Measurements from ENCODE around the gene NPFF. TPM values are rescaled to one million over a fixed set of nuclear protein-coding genes. Genes with fewer than 3 reads are reported as not detected.

NPFF gene
- total and polyA plus RNA-seq, 2 experiments from 2014 or later: not detected

DNA sequence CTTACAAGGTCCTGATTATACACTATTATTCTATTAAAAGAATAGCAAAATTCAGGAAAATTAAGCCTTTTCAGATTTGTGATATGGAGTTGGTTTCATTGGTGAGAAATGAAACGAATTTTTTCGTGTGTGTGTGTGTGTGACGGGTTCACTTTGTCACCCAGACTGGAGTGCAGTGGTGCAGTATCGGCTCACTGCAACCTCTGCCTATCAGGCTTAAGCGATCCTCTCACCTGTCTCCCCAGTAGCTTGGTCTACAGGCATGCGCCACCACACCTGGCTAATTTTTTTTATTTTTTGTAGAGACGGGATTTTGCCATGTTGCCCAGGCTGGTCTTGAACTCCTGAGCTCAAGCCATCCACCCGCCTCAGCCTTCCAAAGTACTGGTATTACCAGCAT, 45.7 kb downstream of the NPFF start:
- in situ Hi-C loops (cut with MboI): no loop called here
- H3K36me3 ChIP-seq (ENCODE audit: low read depth): peaks cover 97% of the 10 kb centered on the region
- no peaks in the 10 kb centered on the region for H3K9me3 ChIP-seq (ENCODE audit: low read depth)
- H3F3A ChIP-seq (ENCODE audit: insufficient read depth): peaks cover 70% of the 10 kb centered on the region
- no peaks in the 10 kb centered on the region for H3K27me3 ChIP-seq (replicated peaks; ENCODE audit: insufficient read depth)
- peaks cover 100% of the 10 kb centered on the region for H3K79me2 ChIP-seq (ENCODE audit: insufficient read depth)
- H3K4me1 ChIP-seq (ENCODE audit: insufficient read depth): no peaks in the 10 kb centered on the region
- no peak for TF ChIP-seq EZH2 (IDR thresholded peaks at IDR 0.05; ENCODE audit: insufficient read depth, poor library complexity, severe bottlenecking)
- TF ChIP-seq EZH2phosphoT487 (IDR thresholded peaks at IDR 0.05; ENCODE audit: insufficient read depth, low read depth): no peak
- no peak overlapping the region for H3K4me2 ChIP-seq (ENCODE audit: unreplicated experiment)
- no peak overlapping the region for H2AFZ ChIP-seq
- no peak overlapping the region for H3K27ac ChIP-seq
- peaks cover 8% of the 10 kb centered on the region; the same call in 1 of the 2 replicates for H4K20me1 ChIP-seq (ENCODE audit: insufficient read depth)
- H3K9ac ChIP-seq: peak overlapping the region; percentile 27; the same call in 1 of the 2 replicates
- 90 to 92% methylated on average over 8 of the region's 8 CpGs for WGBS, 2 experiments (ENCODE audit: low coverage in 1 of 2, low lambda C conversion rate in 2 of 2, missing lambda C conversion rate in 2 of 2)
- DNase-seq: no peak
- no peak overlapping the region for H3K4me3 ChIP-seq
- no peaks in the 10 kb centered on the region for H3K9me2 ChIP-seq (ENCODE audit: insufficient read depth)

DNA sequence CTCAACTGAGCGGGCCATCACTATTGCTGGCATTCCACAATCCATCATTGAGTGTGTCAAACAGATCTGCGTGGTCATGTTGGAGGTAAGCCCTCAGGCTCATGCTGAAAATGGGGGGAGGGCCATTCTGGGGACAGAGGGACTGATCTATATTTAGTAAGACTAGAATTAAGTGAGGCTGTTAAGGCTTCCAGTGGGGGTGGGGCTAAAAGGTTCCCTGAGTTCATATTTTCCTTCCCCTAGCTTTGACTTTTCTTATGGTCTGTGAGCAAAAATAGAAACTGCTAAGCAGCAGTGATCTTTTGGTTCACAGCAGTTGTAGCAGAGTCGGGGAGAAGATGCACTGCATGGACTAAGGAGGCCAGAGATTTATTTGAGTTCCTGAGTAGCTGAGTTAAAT, 46.2 kb downstream of the NPFF start:
- no peaks in the 10 kb centered on the region for H3K27me3 ChIP-seq (replicated peaks; ENCODE audit: insufficient read depth)
- H3K4me1 ChIP-seq (ENCODE audit: insufficient read depth): no peaks in the 10 kb centered on the region
- H3K9me3 ChIP-seq (ENCODE audit: low read depth): no peaks in the 10 kb centered on the region
- no peak overlapping the region for H3K4me3 ChIP-seq
- peaks cover 9% of the 10 kb centered on the region; the same call in 1 of the 2 replicates for H4K20me1 ChIP-seq (ENCODE audit: insufficient read depth)
- in situ Hi-C loops (cut with MboI): no loop called here
- H3K27ac ChIP-seq: no peak overlapping the region
- H3K4me2 ChIP-seq (ENCODE audit: unreplicated experiment): no peak overlapping the region
- DNase-seq: no peak
- TF ChIP-seq EZH2 (IDR thresholded peaks at IDR 0.05; ENCODE audit: insufficient read depth, poor library complexity, severe bottlenecking): no peak
- TF ChIP-seq EZH2phosphoT487 (IDR thresholded peaks at IDR 0.05; ENCODE audit: insufficient read depth, low read depth): no peak
- 96 to 100% methylated on average over 3 of the region's 3 CpGs for WGBS, 2 experiments (ENCODE audit: low coverage in 1 of 2, low lambda C conversion rate in 2 of 2, missing lambda C conversion rate in 2 of 2)
- H3K9ac ChIP-seq: peak overlapping the region; percentile 27
- peaks cover 97% of the 10 kb centered on the region for H3K36me3 ChIP-seq (ENCODE audit: low read depth)
- peaks cover 68% of the 10 kb centered on the region for H3F3A ChIP-seq (ENCODE audit: insufficient read depth)
- H3K79me2 ChIP-seq (ENCODE audit: insufficient read depth): peaks cover 100% of the 10 kb centered on the region
- H3K9me2 ChIP-seq (ENCODE audit: insufficient read depth): no peaks in the 10 kb centered on the region
- H2AFZ ChIP-seq: no peak overlapping the region

DNA sequence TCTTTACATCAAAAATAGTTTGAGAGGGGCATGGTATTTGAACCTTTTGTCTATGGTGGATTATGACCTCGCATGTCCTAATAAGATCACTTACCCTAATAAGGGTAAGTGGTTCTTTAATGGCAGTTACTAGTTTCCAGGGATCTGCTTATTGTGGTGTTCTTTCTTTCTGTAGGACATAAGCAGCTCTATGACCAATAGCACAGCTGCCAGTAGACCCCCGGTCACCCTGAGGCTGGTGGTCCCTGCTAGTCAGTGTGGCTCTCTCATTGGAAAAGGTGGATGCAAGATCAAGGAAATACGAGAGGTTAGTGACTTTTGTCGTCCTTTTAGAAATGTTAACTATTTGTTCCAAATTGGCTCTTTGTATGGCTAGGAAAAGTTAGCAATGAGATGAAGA, 48.2 kb downstream of the NPFF start:
- no peak overlapping the region for H3K4me2 ChIP-seq (ENCODE audit: unreplicated experiment)
- no peak for TF ChIP-seq EZH2phosphoT487 (IDR thresholded peaks at IDR 0.05; ENCODE audit: insufficient read depth, low read depth)
- H3K4me3 ChIP-seq: no peak overlapping the region
- H2AFZ ChIP-seq: no peak overlapping the region
- WGBS, 2 experiments (ENCODE audit: low coverage in 1 of 2, low lambda C conversion rate in 2 of 2, missing lambda C conversion rate in 2 of 2): 54 to 57% methylated on average over 4 of the region's 4 CpGs
- no peak overlapping the region for H3K27ac ChIP-seq
- peaks cover 82% of the 10 kb centered on the region for H3F3A ChIP-seq (ENCODE audit: insufficient read depth)
- H3K4me1 ChIP-seq (ENCODE audit: insufficient read depth): peaks cover 6% of the 10 kb centered on the region
- no peaks in the 10 kb centered on the region for H3K9me2 ChIP-seq (ENCODE audit: insufficient read depth)
- H4K20me1 ChIP-seq (ENCODE audit: insufficient read depth): peaks cover 23% of the 10 kb centered on the region; the same call in 1 of the 2 replicates
- no peak overlapping the region for H3K9ac ChIP-seq
- peaks cover 100% of the 10 kb centered on the region for H3K79me2 ChIP-seq (ENCODE audit: insufficient read depth)
- in situ Hi-C loops (cut with MboI): no loop called here
- no peak for DNase-seq
- no peaks in the 10 kb centered on the region for H3K27me3 ChIP-seq (replicated peaks; ENCODE audit: insufficient read depth)
- peaks cover 98% of the 10 kb centered on the region for H3K36me3 ChIP-seq (ENCODE audit: low read depth)
- H3K9me3 ChIP-seq (ENCODE audit: low read depth): no peaks in the 10 kb centered on the region

Small RNAs within 50 kb of the gene (small RNA-seq; reads per million reads assigned to genes)
- not detected for gene AC023509.3 (ENCODE audit: low read depth, low replicate concordance)

Other genes starting within 250 kb of the NPFF start
- gene ESPL1, start 239.2 kb downstream of the NPFF start, total RNA-seq (2014; rRNA removed; shearing (Covaris generic)): 5.6 and 8.5 TPM in 2 replicates
- 2.0 and 3.3 TPM in 2 replicates for gene ESPL1, start 239.2 kb downstream of the NPFF start, polyA plus RNA-seq (2016; fragmentation: Nextera tagmentation; extraction: Ambion mirVana)
- 380 and 393 TPM in 2 replicates for gene PFDN5, start 211.9 kb downstream of the NPFF start, total RNA-seq (2014; rRNA removed; shearing (Covaris generic))
- 609 and 625 TPM in 2 replicates for gene PFDN5, start 211.9 kb downstream of the NPFF start, polyA plus RNA-seq (2016; fragmentation: Nextera tagmentation; extraction: Ambion mirVana)
- gene MYG1, start 207.8 kb downstream of the NPFF start, total RNA-seq (2014; rRNA removed; shearing (Covaris generic)): 39.6 and 48.9 TPM in 2 replicates
- gene MYG1, start 207.8 kb downstream of the NPFF start, polyA plus RNA-seq (2016; fragmentation: Nextera tagmentation; extraction: Ambion mirVana): 47.8 and 52.4 TPM in 2 replicates
- 63.4 and 72.0 TPM in 2 replicates for gene AAAS, start 185.9 kb downstream of the NPFF start, total RNA-seq (2014; rRNA removed; shearing (Covaris generic))
- gene AAAS, start 185.9 kb downstream of the NPFF start, polyA plus RNA-seq (2016; fragmentation: Nextera tagmentation; extraction: Ambion mirVana): 46.6 and 49.7 TPM in 2 replicates
- gene SP7, start 171.1 kb downstream of the NPFF start, total RNA-seq (2014; rRNA removed; shearing (Covaris generic)): not detected in 2 replicates
- not detected in 2 replicates for gene SP7, start 171.1 kb downstream of the NPFF start, polyA plus RNA-seq (2016; fragmentation: Nextera tagmentation; extraction: Ambion mirVana)
- gene SP1, start 127.3 kb downstream of the NPFF start, total RNA-seq (2014; rRNA removed; shearing (Covaris generic)): 30.3 and 37.8 TPM in 2 replicates
- gene SP1, start 127.3 kb downstream of the NPFF start, polyA plus RNA-seq (2016; fragmentation: Nextera tagmentation; extraction: Ambion mirVana): 3.6 and 3.8 TPM in 2 replicates
- not detected in 2 replicates for gene AMHR2, start 83.6 kb downstream of the NPFF start, total RNA-seq (2014; rRNA removed; shearing (Covaris generic))
- gene AMHR2, start 83.6 kb downstream of the NPFF start, polyA plus RNA-seq (2016; fragmentation: Nextera tagmentation; extraction: Ambion mirVana): not detected in 2 replicates
- gene PRR13, start 65.8 kb downstream of the NPFF start, total RNA-seq (2014; rRNA removed; shearing (Covaris generic)): 35.3 and 42.4 TPM in 2 replicates
- gene PRR13, start 65.8 kb downstream of the NPFF start, polyA plus RNA-seq (2016; fragmentation: Nextera tagmentation; extraction: Ambion mirVana): 217 and 221 TPM in 2 replicates
- 143 TPM in 2 replicates for gene PCBP2, start 55.4 kb downstream of the NPFF start, total RNA-seq (2014; rRNA removed; shearing (Covaris generic))
- 94.3 and 100 TPM in 2 replicates for gene PCBP2, start 55.4 kb downstream of the NPFF start, polyA plus RNA-seq (2016; fragmentation: Nextera tagmentation; extraction: Ambion mirVana)
- 36.5 and 37.4 TPM in 2 replicates for gene MAP3K12, start 8.0 kb downstream of the NPFF start, total RNA-seq (2014; rRNA removed; shearing (Covaris generic))
- 8.7 and 10.4 TPM in 2 replicates for gene MAP3K12, start 8.0 kb downstream of the NPFF start, polyA plus RNA-seq (2016; fragmentation: Nextera tagmentation; extraction: Ambion mirVana)
- gene TARBP2, start 6.2 kb downstream of the NPFF start, total RNA-seq (2014; rRNA removed; shearing (Covaris generic)): 40.1 and 54.1 TPM in 2 replicates
- gene TARBP2, start 6.2 kb downstream of the NPFF start, polyA plus RNA-seq (2016; fragmentation: Nextera tagmentation; extraction: Ambion mirVana): 32.1 and 36.0 TPM in 2 replicates
- 10.5 and 12.8 TPM in 2 replicates for gene ATF7, start 118.9 kb upstream of the NPFF start, total RNA-seq (2014; rRNA removed; shearing (Covaris generic))
- gene ATF7, start 118.9 kb upstream of the NPFF start, polyA plus RNA-seq (2016; fragmentation: Nextera tagmentation; extraction: Ambion mirVana): 21.5 and 24.3 TPM in 2 replicates
- 191 and 257 TPM in 2 replicates for gene ATP5MC2, start 168.6 kb upstream of the NPFF start, total RNA-seq (2014; rRNA removed; shearing (Covaris generic))
- 266 TPM in 2 replicates for gene ATP5MC2, start 168.6 kb upstream of the NPFF start, polyA plus RNA-seq (2016; fragmentation: Nextera tagmentation; extraction: Ambion mirVana)
- 206 and 243 TPM in 2 replicates for gene CALCOCO1, start 220.0 kb upstream of the NPFF start, total RNA-seq (2014; rRNA removed; shearing (Covaris generic))
- 149 and 155 TPM in 2 replicates for gene CALCOCO1, start 220.0 kb upstream of the NPFF start, polyA plus RNA-seq (2016; fragmentation: Nextera tagmentation; extraction: Ambion mirVana)
- not detected in 2 replicates for gene CISTR, start 244.5 kb upstream of the NPFF start, total RNA-seq (2014; rRNA removed; shearing (Covaris generic))
- gene CISTR, start 244.5 kb upstream of the NPFF start, polyA plus RNA-seq (2016; fragmentation: Nextera tagmentation; extraction: Ambion mirVana): not detected in 2 replicates

Data from GM23248 (cell line).